ENCODE measurements around the gene RNU6-8. TPM values are rescaled to one million over a fixed set of nuclear protein-coding genes. Genes with fewer than 3 reads are reported as not detected.

Gene RNU6-8
- total and polyA plus RNA-seq, 10 of the 15 experiments (the other 5 are each of a cell fraction or from before 2014, with no cell fraction given): not detected

DNA sequence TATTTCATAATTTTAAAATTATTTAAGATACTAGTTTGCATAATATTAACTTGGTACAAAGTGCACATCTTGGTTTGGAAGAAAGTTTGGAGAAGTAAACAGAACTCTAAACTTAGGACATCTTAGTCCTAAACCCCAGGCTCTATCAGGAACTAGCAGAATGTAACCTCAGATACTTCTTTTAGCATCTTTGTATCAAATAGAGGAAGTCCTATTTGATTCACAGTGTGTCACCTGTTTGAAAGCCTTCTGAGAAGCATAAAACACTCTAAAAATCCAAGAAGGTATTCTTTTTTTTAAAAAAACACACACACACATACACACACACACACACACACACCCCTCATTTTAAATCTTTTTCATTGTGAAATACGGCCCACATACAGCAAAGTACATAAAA is 13.3 kb downstream of the RNU6-8 start (continued):
- no peak for TF ChIP-seq SUPT20H (IDR thresholded peaks at IDR 0.05; ENCODE audit: borderline replicate concordance, control insufficient read depth, low read depth, low read length)
- TF ChIP-seq, protein P1, sequence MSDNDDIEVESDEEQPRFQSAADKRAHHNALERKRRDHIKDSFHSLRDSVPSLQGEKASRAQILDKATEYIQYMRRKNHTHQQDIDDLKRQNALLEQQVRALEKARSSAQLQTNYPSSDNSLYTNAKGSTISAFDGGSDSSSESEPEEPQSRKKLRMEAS (IDR thresholded peaks at IDR 0.05; ENCODE audit: low read depth, low read length): no peak
- TF ChIP-seq, protein P2, sequence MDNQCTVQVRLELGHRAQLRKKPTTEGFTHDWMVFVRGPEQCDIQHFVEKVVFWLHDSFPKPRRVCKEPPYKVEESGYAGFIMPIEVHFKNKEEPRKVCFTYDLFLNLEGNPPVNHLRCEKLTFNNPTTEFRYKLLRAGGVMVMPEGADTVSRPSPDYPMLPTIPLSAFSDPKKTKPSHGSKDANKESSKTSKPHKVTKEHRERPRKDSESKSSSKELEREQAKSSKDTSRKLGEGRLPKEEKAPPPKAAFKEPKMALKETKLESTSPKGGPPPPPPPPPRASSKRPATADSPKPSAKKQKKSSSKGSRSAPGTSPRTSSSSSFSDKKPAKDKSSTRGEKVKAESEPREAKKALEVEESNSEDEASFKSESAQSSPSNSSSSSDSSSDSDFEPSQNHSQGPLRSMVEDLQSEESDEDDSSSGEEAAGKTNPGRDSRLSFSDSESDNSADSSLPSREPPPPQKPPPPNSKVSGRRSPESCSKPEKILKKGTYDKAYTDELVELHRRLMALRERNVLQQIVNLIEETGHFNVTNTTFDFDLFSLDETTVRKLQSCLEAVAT (IDR thresholded peaks at IDR 0.05): no peak
- no peak for TF ChIP-seq BACH1 (IDR thresholded peaks at IDR 0.05; ENCODE audit: borderline replicate concordance)
- no peak for TF ChIP-seq CBX5 (IDR thresholded peaks at IDR 0.05; ENCODE audit: low read depth)
- no peak for TF ChIP-seq STAT3 (IDR thresholded peaks at IDR 0.05; ENCODE audit: low read depth, low read length)
- TF ChIP-seq, protein P3, sequence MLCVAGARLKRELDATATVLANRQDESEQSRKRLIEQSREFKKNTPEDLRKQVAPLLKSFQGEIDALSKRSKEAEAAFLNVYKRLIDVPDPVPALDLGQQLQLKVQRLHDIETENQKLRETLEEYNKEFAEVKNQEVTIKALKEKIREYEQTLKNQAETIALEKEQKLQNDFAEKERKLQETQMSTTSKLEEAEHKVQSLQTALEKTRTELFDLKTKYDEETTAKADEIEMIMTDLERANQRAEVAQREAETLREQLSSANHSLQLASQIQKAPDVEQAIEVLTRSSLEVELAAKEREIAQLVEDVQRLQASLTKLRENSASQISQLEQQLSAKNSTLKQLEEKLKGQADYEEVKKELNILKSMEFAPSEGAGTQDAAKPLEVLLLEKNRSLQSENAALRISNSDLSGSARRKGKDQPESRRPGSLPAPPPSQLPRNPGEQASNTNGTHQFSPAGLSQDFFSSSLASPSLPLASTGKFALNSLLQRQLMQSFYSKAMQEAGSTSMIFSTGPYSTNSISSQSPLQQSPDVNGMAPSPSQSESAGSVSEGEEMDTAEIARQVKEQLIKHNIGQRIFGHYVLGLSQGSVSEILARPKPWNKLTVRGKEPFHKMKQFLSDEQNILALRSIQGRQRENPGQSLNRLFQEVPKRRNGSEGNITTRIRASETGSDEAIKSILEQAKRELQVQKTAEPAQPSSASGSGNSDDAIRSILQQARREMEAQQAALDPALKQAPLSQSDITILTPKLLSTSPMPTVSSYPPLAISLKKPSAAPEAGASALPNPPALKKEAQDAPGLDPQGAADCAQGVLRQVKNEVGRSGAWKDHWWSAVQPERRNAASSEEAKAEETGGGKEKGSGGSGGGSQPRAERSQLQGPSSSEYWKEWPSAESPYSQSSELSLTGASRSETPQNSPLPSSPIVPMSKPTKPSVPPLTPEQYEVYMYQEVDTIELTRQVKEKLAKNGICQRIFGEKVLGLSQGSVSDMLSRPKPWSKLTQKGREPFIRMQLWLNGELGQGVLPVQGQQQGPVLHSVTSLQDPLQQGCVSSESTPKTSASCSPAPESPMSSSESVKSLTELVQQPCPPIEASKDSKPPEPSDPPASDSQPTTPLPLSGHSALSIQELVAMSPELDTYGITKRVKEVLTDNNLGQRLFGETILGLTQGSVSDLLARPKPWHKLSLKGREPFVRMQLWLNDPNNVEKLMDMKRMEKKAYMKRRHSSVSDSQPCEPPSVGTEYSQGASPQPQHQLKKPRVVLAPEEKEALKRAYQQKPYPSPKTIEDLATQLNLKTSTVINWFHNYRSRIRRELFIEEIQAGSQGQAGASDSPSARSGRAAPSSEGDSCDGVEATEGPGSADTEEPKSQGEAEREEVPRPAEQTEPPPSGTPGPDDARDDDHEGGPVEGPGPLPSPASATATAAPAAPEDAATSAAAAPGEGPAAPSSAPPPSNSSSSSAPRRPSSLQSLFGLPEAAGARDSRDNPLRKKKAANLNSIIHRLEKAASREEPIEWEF (IDR thresholded peaks at IDR 0.05; ENCODE audit: insufficient replicate concordance, low read depth, low read length): no peak
- no peak for TF ChIP-seq RBBP5 (conservative IDR thresholded peaks at IDR 0.05)

All from GM12878 (cell line).